ENCODE results near the gene NCEH1. TPM values are rescaled to one million over a fixed set of nuclear protein-coding genes. Genes with fewer than 3 reads are reported as not detected.

Gene NCEH1
- total RNA-seq (2013; cell fraction: nucleolus; rRNA removed), result 3.0 and 6.1 TPM in 2 replicates
- 2.3 and 2.5 TPM in 2 replicates for total RNA-seq (2014; rRNA removed)
- 3.6 and 3.9 TPM in 2 replicates for total RNA-seq (2014; rRNA removed; fragmentation: Illumina TruSeq; extraction: Trizol)
- 6.5 and 8.1 TPM in 2 replicates for total RNA-seq (2021)
- 1.2 TPM for polyA plus RNA-seq (2011; ENCODE audit: low read depth)
- polyA plus RNA-seq (2011; rRNA removed), result 5.6 and 6.0 TPM in 2 replicates
- 4.8 and 5.1 TPM in 2 replicates for polyA plus RNA-seq (2011; cell fraction: cytosol; rRNA removed)
- polyA plus RNA-seq (2011; cell fraction: nucleus; rRNA removed), result 2.5 and 2.6 TPM in 2 replicates
- polyA plus RNA-seq (2012), result 1.4 and 1.7 TPM in 2 replicates
- 5.0 and 5.4 TPM in 2 replicates for polyA plus RNA-seq (2014; fragmentation: Illumina TruSeq; extraction: Trizol)
- polyA plus RNA-seq (2014; fragmentation: Nextera tagmentation; extraction: Ambion mirVana), result 1 to 10 TPM; 1.8 to 2.3 TPM
- polyA plus RNA-seq (2014; rRNA removed), result 3.4 and 3.5 TPM in 2 replicates
- 1 to 10 TPM; 5.2 to 7.7 TPM for polyA plus RNA-seq (2016; fragmentation: Nextera tagmentation; extraction: Ambion mirVana)
- polyA minus RNA-seq (2011; rRNA and poly(A)+ RNA removed), result 8.9 and 12.4 TPM in 2 replicates
- 5.3 and 8.3 TPM in 2 replicates for polyA minus RNA-seq (2011; cell fraction: cytosol; rRNA and poly(A)+ RNA removed)
- 4.1 and 12.8 TPM in 2 replicates for polyA minus RNA-seq (2011; cell fraction: nucleus; rRNA and poly(A)+ RNA removed)
- percentile 54 among the genes with signal in this experiment for Bru-seq, nascent RNA
- percentile 53 among the genes with signal in this experiment for BruChase-seq, experiment 1, labeled RNA remaining after a 6-hour chase
- BruChase-seq, experiment 2, labeled RNA remaining after a 2-hour chase, result percentile 56 among the genes with signal in this experiment
- long read RNA-seq, experiment 1, full-length matches to known transcripts, result 3 of 3 reads
- long read RNA-seq, experiment 1, partial matches to known transcripts, result 0 of 3 reads
- long read RNA-seq, experiment 1, other reads (novel, unspliced or antisense), result 0 of 3 reads
- long read RNA-seq, experiment 2, full-length matches to known transcripts, result 14 of 24 reads
- long read RNA-seq, experiment 2, partial matches to known transcripts, result 0 of 24 reads
- long read RNA-seq, experiment 2, other reads (novel, unspliced or antisense), result 10 of 24 reads

- BruUV-seq (replicated peaks), result no TSS peak
- Histone ChIP-seq H3K79me2 (ENCODE audit: control insufficient read depth, insufficient read depth, low read length) (no peaks in the 10 kb centered on the region; the same call in 1 of the 2 replicates), H3K4me3 (peak within 1 kb of the TSS; percentile 67), H3K9me3 (replicated peaks; ENCODE audit: control insufficient read depth, insufficient read depth, low read length) (no peaks in the 10 kb centered on the region), H3K27me3 (replicated peaks in 1 of 2; ENCODE audit: control insufficient read depth in 2 of 2, insufficient read depth in 2 of 2, low read length in 1 of 2) (no peaks in the 10 kb centered on the region), H3K9ac (ENCODE audit: control insufficient read depth, insufficient read depth, low read length) (peak within 1 kb of the TSS; percentile 64), H3K4me1 (ENCODE audit: control insufficient read depth, insufficient read depth, low read length) (no peaks in the 10 kb centered on the region; the same call in 1 of the 2 replicates), H3K36me3 (ENCODE audit: control insufficient read depth in 2 of 2, insufficient read depth in 2 of 2, low read length in 1 of 2) (no peaks in the 10 kb centered on the region), H3K4me2 (ENCODE audit: control insufficient read depth, insufficient read depth) (peak within 1 kb of the TSS; percentile 96), H2AFZ (ENCODE audit: control insufficient read depth, low read depth, low read length) (peak within 1 kb of the TSS; percentile 88), H4K20me1 (ENCODE audit: control insufficient read depth, insufficient read depth) (no peaks in the 10 kb centered on the region), H3K27ac (ENCODE audit: control insufficient read depth, insufficient read depth) (peak within 1 kb of the TSS; percentile 52)
- WGBS (ENCODE audit: insufficient coverage, insufficient replicate concordance, low lambda C conversion rate, missing lambda C conversion rate), result under 1% methylated on average over 41 of the region's 41 CpGs
- DNase-seq (ENCODE audit: low read depth, low spot score), result peak; percentile 86
- FAIRE-seq, result peak; percentile 100
- POLR2A ChIA-PET, result interaction anchor here (1.1 to 1.2 kb wide), 2 partner anchors 39 to 41 kb away, joined by 3 to 4 read pairs; partner anchors contain the start of gene ECT2
- in situ Hi-C loops (cut with MboI), result no loop called here
- peak; percentile 99 for ATAC-seq
- intact Hi-C loops (cut with micrococcal nuclease; ENCODE audit: unreplicated experiment), result loop anchor here (1.0 kb wide), 1 partner anchor 38 kb away; no protein-coding TSS in a partner anchor
- RAD21 ChIA-PET (ENCODE audit: unreplicated experiment), result interaction anchor here (1.0 to 3.2 kb wide), 4 partner anchors 37 to 60 kb away, joined by 3 to 18 read pairs (median 4); no protein-coding TSS in a partner anchor
- SMC1A ChIA-PET (ENCODE audit: uncharacterized antibody, unreplicated experiment), result interaction anchor here (1.1 to 1.9 kb wide), 6 partner anchors 9 to 39 kb away, joined by 3 to 13 read pairs (median 4); partner anchors contain the start of gene ECT2
- CTCF ChIA-PET, result interaction anchor here (0.6 to 3.5 kb wide), 19 partner anchors 11 to 97 kb away, joined by 3 to 53 read pairs (median 3); partner anchors contain the start of gene ECT2
- TF ChIP-seq ZBTB11 (CRISPR knock-in tag; IDR thresholded peaks at IDR 0.05), result no peak
- no peak for TF ChIP-seq EP300 (IDR thresholded peaks at IDR 0.05; ENCODE audit: borderline replicate concordance in 1 of 2, control insufficient read depth in 1 of 2, low read depth in 2 of 2, low read length in 2 of 2)
- TF ChIP-seq CBX5 (IDR thresholded peaks at IDR 0.05; ENCODE audit: low read depth), result peak; percentile 72; the same call in 1 of the 2 replicates
- no peak for TF ChIP-seq MEF2B (IDR thresholded peaks at IDR 0.05; ENCODE audit: partially characterized antibody, poor library complexity, severe bottlenecking)
- TF ChIP-seq ELK1 (IDR thresholded peaks at IDR 0.05; ENCODE audit: low read depth, low read length), result 0 out of 2 replicates have a peak, but pooled peaks have one; percentile 27
- no peak for TF ChIP-seq MAX (IDR thresholded peaks at IDR 0.05; ENCODE audit: low read depth, low read length)
- no peak for TF ChIP-seq TAF1 (IDR thresholded peaks at IDR 0.05; ENCODE audit: borderline replicate concordance, low read depth, low read length)
- no peak for TF ChIP-seq MEF2A (IDR thresholded peaks at IDR 0.05; ENCODE audit: insufficient read depth, low read depth, low read length)
Observed at GRCh38 chr3:172710664-172711453, at the start of gene NCEH1. NCEH1 (minus strand) TSS chr3:172711067; CDS start chr3:172710984, 83 bp downstream.
